WERI-Rb-1 (cell line): ENCODE measurements around the gene PBX3.
A peak's percentile ranks its signal among the peaks of the same experiment; 100 is the strongest.

Experiments used
- DNase-seq: peaks from one replicate; pipeline ENCODE4 v3.0.0-alpha.2; 2020
- H3K27ac ChIP-seq: fragments of 250-450 bp; sonication (Bioruptor Pico); 2 replicates; pipeline ENCODE4 v1.5.1; 2020; ENCODE audit warnings: mild to moderate bottlenecking, moderate library complexity
- H3K27me3 ChIP-seq: fragments of 250-450 bp; sonication (Bioruptor Pico); 2 replicates; pipeline ENCODE4 v1.5.1; 2021; ENCODE audit warnings: mild to moderate bottlenecking, low read depth, moderate library complexity; ENCODE audit not compliant: insufficient read depth, severe bottlenecking
- H3K36me3 ChIP-seq: fragments of 250-450 bp; sonication (Bioruptor Pico); 2 replicates; pipeline ENCODE4 v1.5.1; 2020; ENCODE audit warnings: mild to moderate bottlenecking, moderate library complexity
- H3K4me3 ChIP-seq: 2 replicates; pipeline ENCODE4 v1.5.1; 2011; ENCODE audit warnings: low read depth, mild to moderate bottlenecking, control low read depth, low read length
- H3K9me3 ChIP-seq: fragments of 250-450 bp; sonication (Bioruptor Pico); 2 replicates; pipeline ENCODE4 v1.5.1; 2021; ENCODE audit warnings: mild to moderate bottlenecking, moderate library complexity; ENCODE audit not compliant: severe bottlenecking
- CTCF ChIP-seq: IDR thresholded peaks from 2 replicates; pipeline ENCODE4 v1.5.1; 2011; ENCODE audit warnings: low read depth, mild to moderate bottlenecking, control low read depth, inconsistent platforms, low read length

Gene PBX3

GRCh38 chr9:125997196-125997823 lies 250.1 kb downstream of the PBX3 start:
- no peak for TF ChIP-seq CTCF
- Histone ChIP-seq H3K36me3 (no peaks in the 10 kb centered on the region), H3K27ac (no peak overlapping the region), H3K4me3 (no peak overlapping the region), H3K27me3 (no peaks in the 10 kb centered on the region), H3K9me3 (no peaks in the 10 kb centered on the region)
- DNase-seq = no peak

GRCh38 chr9:125998837-125999503 lies 251.8 kb downstream of the PBX3 start:
- H3K27me3 ChIP-seq = no peaks in the 10 kb centered on the region
- TF ChIP-seq CTCF = 0 out of 2 replicates have a peak, but pooled peaks have one; percentile 2
- no peak for DNase-seq

GRCh38 chr9:125999504-125999881 lies 252.3 kb downstream of the PBX3 start:
- Histone ChIP-seq H3K27ac (no peak overlapping the region), H3K27me3 (no peaks in the 10 kb centered on the region), H3K9me3 (no peaks in the 10 kb centered on the region), H3K36me3 (no peaks in the 10 kb centered on the region), H3K4me3 (no peak overlapping the region)
- no peak for TF ChIP-seq CTCF
- DNase-seq = no peak

More at GRCh38 chr9:125998837-125999503, 251.8 kb downstream of the PBX3 start:
- H3K4me3 ChIP-seq = no peak overlapping the region
- H3K9me3 ChIP-seq = no peaks in the 10 kb centered on the region
- H3K27ac ChIP-seq = peak overlapping the region; percentile 41
- no peaks in the 10 kb centered on the region for H3K36me3 ChIP-seq

- DNase-seq = no peak
- TF ChIP-seq CTCF = no peak
- H3K27me3 ChIP-seq = no peaks in the 10 kb centered on the region
- no peaks in the 10 kb centered on the region for H3K9me3 ChIP-seq
- H3K27ac ChIP-seq = no peak overlapping the region
- no peaks in the 10 kb centered on the region for H3K36me3 ChIP-seq
- no peak overlapping the region for H3K4me3 ChIP-seq
These were observed 253.1 kb downstream of the PBX3 start for GRCh38 chr9:126000256-126000655.

- Histone ChIP-seq H3K9me3 (no peaks in the 10 kb centered on the region), H3K27me3 (no peaks in the 10 kb centered on the region), H3K36me3 (no peaks in the 10 kb centered on the region), H3K4me3 (no peak overlapping the region), H3K27ac (no peak overlapping the region)
- no peak for TF ChIP-seq CTCF
- DNase-seq = no peak
These were observed 253.8 kb downstream of the PBX3 start for GRCh38 chr9:126000731-126001580.
